Thyroid gland (tissue), 4 donors: ENCODE data around the gene ACSF3.

Experiments
- POLR2A ChIP-seq, 2 donors: fragments of 450-650 bp; IDR thresholded peaks; one replicate each; pipeline ENCODE4 v1.6.1; 2017; ENCODE audit warnings: antibody characterized with exemption in 2 of 2, mild to moderate bottlenecking in 2 of 2, moderate library complexity in 1 of 2
- TF ChIP-seq, protein P1 (sequence below), 6 experiments: fragments of 200-600 bp in 3 of 6; fragments of 450-650 bp in 3 of 6; sonication (generic) in 3 of 6; IDR thresholded peaks; one replicate each; pipeline ENCODE4 v1.5.1; 2016 to 2019; ENCODE audit warnings: antibody characterized with exemption in 6 of 6, mild to moderate bottlenecking in 2 of 6, inconsistent platforms in 1 of 6, moderate library complexity in 1 of 6

GRCh38 chr16:89140981-89141883 lies 47.6 kb downstream of the ACSF3 start:
- TF ChIP-seq, protein P1, sequence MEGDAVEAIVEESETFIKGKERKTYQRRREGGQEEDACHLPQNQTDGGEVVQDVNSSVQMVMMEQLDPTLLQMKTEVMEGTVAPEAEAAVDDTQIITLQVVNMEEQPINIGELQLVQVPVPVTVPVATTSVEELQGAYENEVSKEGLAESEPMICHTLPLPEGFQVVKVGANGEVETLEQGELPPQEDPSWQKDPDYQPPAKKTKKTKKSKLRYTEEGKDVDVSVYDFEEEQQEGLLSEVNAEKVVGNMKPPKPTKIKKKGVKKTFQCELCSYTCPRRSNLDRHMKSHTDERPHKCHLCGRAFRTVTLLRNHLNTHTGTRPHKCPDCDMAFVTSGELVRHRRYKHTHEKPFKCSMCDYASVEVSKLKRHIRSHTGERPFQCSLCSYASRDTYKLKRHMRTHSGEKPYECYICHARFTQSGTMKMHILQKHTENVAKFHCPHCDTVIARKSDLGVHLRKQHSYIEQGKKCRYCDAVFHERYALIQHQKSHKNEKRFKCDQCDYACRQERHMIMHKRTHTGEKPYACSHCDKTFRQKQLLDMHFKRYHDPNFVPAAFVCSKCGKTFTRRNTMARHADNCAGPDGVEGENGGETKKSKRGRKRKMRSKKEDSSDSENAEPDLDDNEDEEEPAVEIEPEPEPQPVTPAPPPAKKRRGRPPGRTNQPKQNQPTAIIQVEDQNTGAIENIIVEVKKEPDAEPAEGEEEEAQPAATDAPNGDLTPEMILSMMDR (IDR thresholded peaks at IDR 0.05), result no peak
- no peak for TF ChIP-seq POLR2A (IDR thresholded peaks at IDR 0.05)
